Mesothelial cell of epicardium (in vitro differentiated cells): ENCODE measurements around the gene RNGTT. TPM values are rescaled to one million over a fixed set of nuclear protein-coding genes. Genes with fewer than 3 reads are reported as not detected.

ENCODE experiments used
- DNase-seq, 2 experiments: peaks; one replicate each; pipeline ENCODE4 v3.0.0; 2021; ENCODE audit warnings: low spot score in 2 of 2; ENCODE audit not compliant: unreplicated experiment in 2 of 2
- H3K27ac Mint-ChIP-seq: 2 replicates; pipeline ENCODE4 v1.8.0; 2021; ENCODE audit warnings: mixed read lengths
- H3K27me3 Mint-ChIP-seq: 2 replicates; pipeline ENCODE4 v1.8.0; 2021; ENCODE audit warnings: low read depth, mixed read lengths
- H3K36me3 Mint-ChIP-seq: 2 replicates; pipeline ENCODE4 v1.8.0; 2021; ENCODE audit warnings: mixed read lengths
- H3K4me1 Mint-ChIP-seq: 2 replicates; pipeline ENCODE4 v1.8.0; 2021; ENCODE audit warnings: mixed read lengths
- H3K4me3 Mint-ChIP-seq: 2 replicates; pipeline ENCODE4 v1.8.0; 2021; ENCODE audit warnings: mild to moderate bottlenecking, moderate library complexity, mixed read lengths
- H3K9me3 Mint-ChIP-seq: 2 replicates; pipeline ENCODE4 v1.8.0; 2021; ENCODE audit warnings: mixed read lengths
- total RNA-seq: library from RNA; stranded (reverse); gene quantifications from 3 replicates; pipeline ENCODE4 v1.2.1, GENCODE V29; 2021
- TF ChIP-seq, protein P1 (sequence below): fragments of 200-600 bp; sonication (generic); IDR thresholded peaks from one replicate; pipeline ENCODE4 v1.5.0; 2021; ENCODE audit warnings: antibody characterized with exemption; ENCODE audit not compliant: unreplicated experiment

The RNGTT gene
- total RNA-seq, 1 donor from 2014 or later, result 16.5 TPM

- H3K4me1 Mint-ChIP-seq, result peaks cover 22% of the 10 kb centered on the region
- H3K36me3 Mint-ChIP-seq, result no peaks in the 10 kb centered on the region
- no peaks in the 10 kb centered on the region for H3K27me3 Mint-ChIP-seq
- no peak overlapping the region for H3K4me3 Mint-ChIP-seq
- peak overlapping the region; percentile 50 for H3K27ac Mint-ChIP-seq
- no peaks in the 10 kb centered on the region for H3K9me3 Mint-ChIP-seq
- TF ChIP-seq, protein P1, sequence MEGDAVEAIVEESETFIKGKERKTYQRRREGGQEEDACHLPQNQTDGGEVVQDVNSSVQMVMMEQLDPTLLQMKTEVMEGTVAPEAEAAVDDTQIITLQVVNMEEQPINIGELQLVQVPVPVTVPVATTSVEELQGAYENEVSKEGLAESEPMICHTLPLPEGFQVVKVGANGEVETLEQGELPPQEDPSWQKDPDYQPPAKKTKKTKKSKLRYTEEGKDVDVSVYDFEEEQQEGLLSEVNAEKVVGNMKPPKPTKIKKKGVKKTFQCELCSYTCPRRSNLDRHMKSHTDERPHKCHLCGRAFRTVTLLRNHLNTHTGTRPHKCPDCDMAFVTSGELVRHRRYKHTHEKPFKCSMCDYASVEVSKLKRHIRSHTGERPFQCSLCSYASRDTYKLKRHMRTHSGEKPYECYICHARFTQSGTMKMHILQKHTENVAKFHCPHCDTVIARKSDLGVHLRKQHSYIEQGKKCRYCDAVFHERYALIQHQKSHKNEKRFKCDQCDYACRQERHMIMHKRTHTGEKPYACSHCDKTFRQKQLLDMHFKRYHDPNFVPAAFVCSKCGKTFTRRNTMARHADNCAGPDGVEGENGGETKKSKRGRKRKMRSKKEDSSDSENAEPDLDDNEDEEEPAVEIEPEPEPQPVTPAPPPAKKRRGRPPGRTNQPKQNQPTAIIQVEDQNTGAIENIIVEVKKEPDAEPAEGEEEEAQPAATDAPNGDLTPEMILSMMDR, result no peak
- no peak for DNase-seq
Observed at GRCh38 chr6:89008001-89008814, 44.8 kb upstream of the RNGTT start.

- no peak for DNase-seq
- Mint-ChIP-seq H3K36me3 (no peaks in the 10 kb centered on the region), H3K4me3 (no peak overlapping the region), H3K4me1 (peaks cover 22% of the 10 kb centered on the region), H3K9me3 (no peaks in the 10 kb centered on the region), H3K27ac (peak overlapping the region; percentile 50), H3K27me3 (no peaks in the 10 kb centered on the region)
- TF ChIP-seq, protein P1, result no peak
Observed at GRCh38 chr6:89007209-89008000, 44.0 kb upstream of the RNGTT start.

- H3K4me3 Mint-ChIP-seq, result no peak overlapping the region
- no peak for DNase-seq
- no peak overlapping the region for H3K27ac Mint-ChIP-seq
- H3K27me3 Mint-ChIP-seq, result no peaks in the 10 kb centered on the region
- no peaks in the 10 kb centered on the region for H3K9me3 Mint-ChIP-seq
- peaks cover 6% of the 10 kb centered on the region for H3K4me1 Mint-ChIP-seq
- H3K36me3 Mint-ChIP-seq, result no peaks in the 10 kb centered on the region
- TF ChIP-seq, protein P1, result no peak
Observed at GRCh38 chr6:89002523-89002922, 39.1 kb upstream of the RNGTT start.

DNA sequence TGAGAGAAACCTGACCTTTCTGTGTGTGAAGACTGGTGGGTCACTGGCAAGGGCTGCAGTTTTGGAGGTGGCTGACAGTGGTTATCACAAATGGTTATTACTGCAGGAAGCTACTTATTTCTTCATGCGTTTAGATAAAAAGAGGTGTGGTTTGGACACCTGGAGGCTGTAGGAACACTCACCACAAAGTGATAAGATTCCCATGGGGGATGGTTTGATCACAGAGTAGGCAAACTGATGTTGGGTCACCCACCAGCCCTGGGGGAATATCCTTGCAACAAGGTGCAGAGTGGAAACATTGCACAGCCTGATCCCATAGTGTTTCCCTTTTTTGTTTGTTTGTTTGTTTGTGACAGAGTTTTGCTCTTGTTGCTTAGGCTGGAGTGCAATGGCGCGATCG, 33.9 kb upstream of the RNGTT start:
- no peak for DNase-seq
- H3K27ac Mint-ChIP-seq, result no peak overlapping the region
- H3K9me3 Mint-ChIP-seq, result no peaks in the 10 kb centered on the region
- no peaks in the 10 kb centered on the region for H3K27me3 Mint-ChIP-seq
- TF ChIP-seq, protein P1, result no peak
- H3K36me3 Mint-ChIP-seq, result no peaks in the 10 kb centered on the region
- H3K4me1 Mint-ChIP-seq, result no peaks in the 10 kb centered on the region
- no peak overlapping the region for H3K4me3 Mint-ChIP-seq

DNA sequence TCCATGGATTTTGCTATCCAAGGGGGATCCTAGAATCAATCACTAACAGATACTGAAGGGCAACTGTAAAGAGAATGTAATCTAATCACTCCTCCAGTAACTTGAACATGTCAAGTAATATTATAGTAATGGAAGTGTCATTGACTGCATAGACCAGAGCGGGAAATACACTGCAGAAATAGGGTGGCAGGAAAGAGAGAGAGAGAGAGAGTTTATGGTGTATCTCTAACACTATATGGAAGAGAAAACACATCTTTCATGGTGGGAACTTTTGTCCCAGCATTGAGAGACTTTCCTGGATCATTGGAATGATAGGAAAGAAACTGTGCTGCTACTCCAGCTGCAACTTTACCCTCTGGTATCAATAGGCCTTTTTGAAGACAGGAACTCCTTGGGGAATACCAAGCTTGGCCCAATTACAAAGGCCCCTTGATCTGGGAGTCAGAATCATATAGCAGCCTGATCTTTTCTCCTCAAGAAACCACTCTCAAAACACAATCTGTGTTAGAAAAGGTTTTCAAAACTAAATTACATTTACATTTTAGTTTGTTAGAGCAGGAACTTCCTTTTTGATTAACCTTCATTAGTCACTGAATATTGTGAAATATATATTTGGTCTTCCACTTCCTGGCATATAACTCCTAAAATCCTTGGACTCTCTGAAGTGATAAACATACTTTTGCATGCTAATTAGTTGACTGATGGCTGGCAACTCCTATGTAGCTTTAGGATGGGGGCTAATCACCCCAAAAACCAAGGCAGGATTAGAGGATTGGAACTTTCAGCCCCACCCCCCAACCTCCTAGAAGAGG, 29.5 kb upstream of the RNGTT start:
- TF ChIP-seq, protein P1, result no peak
- Mint-ChIP-seq H3K4me3 (no peak overlapping the region), H3K27ac (no peak overlapping the region), H3K36me3 (no peaks in the 10 kb centered on the region), H3K27me3 (no peaks in the 10 kb centered on the region), H3K4me1 (peaks cover 3% of the 10 kb centered on the region), H3K9me3 (no peaks in the 10 kb centered on the region)
- DNase-seq, result no peak
